ENCODE measurements around the gene NHSL1. TPM values are rescaled to one million over a fixed set of nuclear protein-coding genes. Genes with fewer than 3 reads are reported as not detected.

NHSL1 gene
- total RNA-seq, 1 donor from 2014 or later: 23.1 TPM

DNA sequence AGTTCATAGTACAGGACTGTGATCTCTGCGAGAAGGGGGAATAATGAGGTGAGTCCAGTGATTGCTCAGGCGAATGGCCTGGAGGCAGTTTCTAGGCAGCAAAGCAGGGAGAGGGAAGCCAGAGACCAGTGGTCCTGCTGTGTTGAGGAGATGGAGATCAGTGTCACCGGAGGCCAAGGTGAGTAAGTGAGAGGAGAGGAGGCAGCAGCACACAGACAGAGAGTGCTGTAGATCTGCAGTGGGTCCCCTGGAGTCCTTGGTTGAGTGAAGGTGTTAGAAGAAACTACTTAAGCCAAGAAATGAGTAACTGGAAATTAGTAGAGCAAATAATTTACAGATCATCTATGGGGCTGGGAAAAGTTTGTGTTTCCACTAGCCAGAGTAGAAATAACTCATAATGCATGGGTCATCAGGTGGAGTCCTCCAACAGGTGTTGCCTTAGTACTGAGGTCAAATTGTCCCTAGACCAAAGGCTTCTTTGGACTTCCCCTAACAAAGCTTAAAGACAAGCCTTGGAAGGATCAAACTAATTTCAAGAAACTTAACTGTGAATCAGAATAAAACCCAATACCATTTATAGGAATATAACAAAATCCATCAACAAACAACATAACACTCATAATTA lies 81.7 kb downstream of the NHSL1 start:
- intact Hi-C loops (cut with DNase I): no loop called here
- no peak overlapping the region for H3K27ac ChIP-seq
- H3K4me3 ChIP-seq: no peak overlapping the region
- H3K36me3 ChIP-seq: peaks cover 0 to 23% of the 10 kb centered on the region in 2 donors
- TF ChIP-seq, protein P1, sequence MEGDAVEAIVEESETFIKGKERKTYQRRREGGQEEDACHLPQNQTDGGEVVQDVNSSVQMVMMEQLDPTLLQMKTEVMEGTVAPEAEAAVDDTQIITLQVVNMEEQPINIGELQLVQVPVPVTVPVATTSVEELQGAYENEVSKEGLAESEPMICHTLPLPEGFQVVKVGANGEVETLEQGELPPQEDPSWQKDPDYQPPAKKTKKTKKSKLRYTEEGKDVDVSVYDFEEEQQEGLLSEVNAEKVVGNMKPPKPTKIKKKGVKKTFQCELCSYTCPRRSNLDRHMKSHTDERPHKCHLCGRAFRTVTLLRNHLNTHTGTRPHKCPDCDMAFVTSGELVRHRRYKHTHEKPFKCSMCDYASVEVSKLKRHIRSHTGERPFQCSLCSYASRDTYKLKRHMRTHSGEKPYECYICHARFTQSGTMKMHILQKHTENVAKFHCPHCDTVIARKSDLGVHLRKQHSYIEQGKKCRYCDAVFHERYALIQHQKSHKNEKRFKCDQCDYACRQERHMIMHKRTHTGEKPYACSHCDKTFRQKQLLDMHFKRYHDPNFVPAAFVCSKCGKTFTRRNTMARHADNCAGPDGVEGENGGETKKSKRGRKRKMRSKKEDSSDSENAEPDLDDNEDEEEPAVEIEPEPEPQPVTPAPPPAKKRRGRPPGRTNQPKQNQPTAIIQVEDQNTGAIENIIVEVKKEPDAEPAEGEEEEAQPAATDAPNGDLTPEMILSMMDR (IDR thresholded peaks at IDR 0.05): no peak
- no peak for TF ChIP-seq POLR2AphosphoS5 (IDR thresholded peaks at IDR 0.05; ENCODE audit: insufficient read depth in 1 of 2, low read depth in 1 of 2)
- no peak for TF ChIP-seq POLR2A (IDR thresholded peaks at IDR 0.05)
- no peaks in the 10 kb centered on the region for H3K9me3 ChIP-seq
- H3K4me1 ChIP-seq: no peaks in the 10 kb centered on the region
- DNase-seq (ENCODE audit: extremely low spot score in 2 of 2): no peak
- H3K27me3 ChIP-seq: no peaks in the 10 kb centered on the region

DNA sequence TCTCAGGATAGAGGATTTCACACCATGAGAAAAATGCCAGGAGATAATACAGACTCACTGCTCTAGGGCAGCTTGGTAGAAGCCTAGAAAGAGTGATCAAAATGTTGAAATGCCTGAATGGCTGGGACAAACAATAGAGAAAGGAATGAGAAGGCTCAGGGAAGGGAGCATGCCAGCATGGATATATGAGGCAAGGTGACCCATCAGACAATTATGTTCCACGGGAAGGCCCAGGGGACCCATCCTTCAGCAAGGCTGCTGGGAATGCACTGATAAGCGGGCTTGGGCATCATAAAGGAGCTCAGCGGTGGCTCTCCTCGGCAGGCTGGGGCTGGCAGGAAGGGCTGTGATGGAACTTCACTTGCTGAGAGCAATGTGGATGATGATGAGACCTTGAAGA lies 83.1 kb downstream of the NHSL1 start:
- Histone ChIP-seq H3K4me1 (peaks cover 5% of the 10 kb centered on the region), H3K4me3 (no peak overlapping the region), H3K27ac (no peak overlapping the region), H3K9me3 (no peaks in the 10 kb centered on the region), H3K36me3 (peaks cover 0 to 31% of the 10 kb centered on the region in 2 donors), H3K27me3 (no peaks in the 10 kb centered on the region)
- TF ChIP-seq POLR2A (IDR thresholded peaks at IDR 0.05) (no peak), POLR2AphosphoS5 (IDR thresholded peaks at IDR 0.05; ENCODE audit: insufficient read depth in 1 of 2, low read depth in 1 of 2) (no peak)
- TF ChIP-seq, protein P1 (IDR thresholded peaks at IDR 0.05): no peak
- intact Hi-C loops (cut with DNase I): no loop called here
- no peak for DNase-seq (ENCODE audit: extremely low spot score in 2 of 2)

DNA sequence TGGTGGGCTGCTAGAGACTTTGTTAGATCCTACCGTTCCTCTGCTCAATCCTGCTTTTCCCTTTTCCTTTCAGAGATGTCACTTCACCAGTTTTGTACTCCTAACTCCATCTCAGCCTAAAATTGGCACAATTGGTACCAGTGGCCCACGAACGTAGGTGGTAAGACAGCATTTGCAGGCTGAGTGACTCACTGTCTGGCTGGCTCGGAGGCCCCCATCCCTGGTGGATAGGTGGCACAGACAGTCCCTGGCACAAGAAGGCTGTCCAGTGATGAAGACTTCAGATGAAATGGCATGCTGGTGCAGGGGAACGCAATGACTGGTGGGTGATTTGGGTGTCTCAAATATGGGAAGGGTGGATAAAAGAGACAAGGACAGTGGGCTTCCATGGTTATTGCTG lies 84.2 kb downstream of the NHSL1 start:
- Histone ChIP-seq H3K4me1 (peaks cover 12% of the 10 kb centered on the region), H3K27ac (no peak overlapping the region), H3K9me3 (no peaks in the 10 kb centered on the region), H3K36me3 (peaks cover 0 to 31% of the 10 kb centered on the region in 2 donors), H3K27me3 (no peaks in the 10 kb centered on the region), H3K4me3 (no peak overlapping the region)
- intact Hi-C loops (cut with DNase I): no loop called here
- DNase-seq (ENCODE audit: extremely low spot score in 2 of 2): no peak
- TF ChIP-seq POLR2AphosphoS5 (IDR thresholded peaks at IDR 0.05; ENCODE audit: insufficient read depth in 1 of 2, low read depth in 1 of 2) (no peak), POLR2A (IDR thresholded peaks at IDR 0.05) (no peak)
- TF ChIP-seq, protein P1 (IDR thresholded peaks at IDR 0.05): no peak

DNA sequence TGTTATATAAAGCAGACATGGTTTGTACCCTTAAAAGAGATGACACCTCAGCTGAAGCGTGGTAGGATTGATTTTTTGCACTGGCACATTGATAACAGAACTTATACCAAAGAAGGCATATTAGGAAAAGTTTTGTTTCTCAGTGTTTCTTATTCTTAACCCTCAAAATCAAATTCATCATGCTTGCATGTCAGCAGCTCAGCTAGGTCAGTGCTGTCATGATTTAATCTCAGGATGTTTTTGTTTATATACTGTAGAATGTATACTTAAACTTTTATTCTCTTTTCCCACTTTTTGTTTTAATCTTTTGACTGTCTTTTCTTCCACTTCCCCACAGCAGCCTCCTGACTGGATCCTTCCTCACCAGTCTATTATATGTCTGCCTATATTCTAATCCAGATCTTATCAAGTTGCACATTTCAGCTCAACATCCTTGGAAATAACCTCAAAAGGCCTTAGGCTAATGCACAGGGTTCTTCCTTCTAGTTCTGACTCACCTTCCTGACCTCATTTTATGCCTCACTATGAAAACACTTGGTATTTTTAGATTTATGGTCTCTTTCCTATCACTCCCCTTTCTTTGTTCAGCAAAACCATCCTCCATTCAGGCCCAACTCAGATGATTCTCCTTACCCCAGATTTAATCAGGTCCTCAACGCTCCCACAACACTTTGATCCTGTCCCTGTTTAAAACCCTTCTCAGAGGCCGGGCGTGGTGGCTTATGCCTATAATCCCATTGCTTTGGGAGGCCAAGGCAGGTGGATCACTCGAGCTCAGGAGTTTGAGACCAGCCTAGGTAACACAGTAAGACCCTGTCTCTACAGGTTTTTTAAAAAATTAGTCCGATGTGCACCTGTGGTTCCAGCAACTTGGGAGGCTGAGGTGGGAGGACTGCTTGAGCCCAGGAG lies 88.1 kb downstream of the NHSL1 start:
- Histone ChIP-seq H3K9me3 (no peaks in the 10 kb centered on the region), H3K27me3 (no peaks in the 10 kb centered on the region), H3K27ac (peak overlapping the region; percentile 17), H3K4me1 (peaks cover 29% of the 10 kb centered on the region), H3K4me3 (no peak overlapping the region), H3K36me3 (peaks cover 0 to 61% of the 10 kb centered on the region in 2 donors)
- DNase-seq (ENCODE audit: extremely low spot score in 2 of 2): no peak
- TF ChIP-seq, protein P1 (IDR thresholded peaks at IDR 0.05): no peak
- TF ChIP-seq POLR2A (IDR thresholded peaks at IDR 0.05) (no peak), POLR2AphosphoS5 (IDR thresholded peaks at IDR 0.05; ENCODE audit: insufficient read depth in 1 of 2, low read depth in 1 of 2) (peak in 1 of 2 donors; percentile 27)
- intact Hi-C loops (cut with DNase I): no loop called here
